Epithelial cell of esophagus (primary cell): ENCODE measurements around the gene AMDHD2.
A peak's percentile ranks its signal among the peaks of the same experiment; 100 is the strongest.

Source experiments
- DNase-seq: peaks from one replicate; pipeline ENCODE4 v3.0.0; 2010; ENCODE audit warnings: low read depth
- H3K4me3 ChIP-seq: 2 replicates; pipeline ENCODE4 v1.5.1; 2011; ENCODE audit warnings: mild to moderate bottlenecking, low read length, control low read depth
- CTCF ChIP-seq: IDR thresholded peaks from 2 replicates; pipeline ENCODE4 v1.5.1; 2011; ENCODE audit warnings: low read depth, mild to moderate bottlenecking, low read length, control low read depth, inconsistent platforms; ENCODE audit not compliant: insufficient read depth; ENCODE audit errors: missing control alignments

AMDHD2 gene

GRCh38 chr16:2519711-2520080 lies 475 bp upstream of the AMDHD2 start:
- DNase-seq: no peak
- TF ChIP-seq CTCF: no peak
- H3K4me3 ChIP-seq: no peak overlapping the region

GRCh38 chr16:2520784-2521531 lies 787 bp downstream of the AMDHD2 start:
- peak; percentile 78 for DNase-seq
- TF ChIP-seq CTCF: no peak
- peak overlapping the region; percentile 64 for H3K4me3 ChIP-seq

GRCh38 chr16:2523801-2524231 lies 3.6 kb downstream of the AMDHD2 start:
- no peak for TF ChIP-seq CTCF
- no peak overlapping the region for H3K4me3 ChIP-seq
- no peak for DNase-seq

- no peak for DNase-seq
- TF ChIP-seq CTCF: no peak
- no peak overlapping the region for H3K4me3 ChIP-seq
These were observed 4.3 kb downstream of the AMDHD2 start for GRCh38 chr16:2524339-2524938.

- no peak for DNase-seq
- no peak for TF ChIP-seq CTCF
- H3K4me3 ChIP-seq: no peak overlapping the region
These were observed 6.0 kb downstream of the AMDHD2 start for GRCh38 chr16:2526135-2526534.

GRCh38 chr16:2527071-2527783 lies 7.1 kb downstream of the AMDHD2 start:
- no peak for DNase-seq
- TF ChIP-seq CTCF: no peak
- no peak overlapping the region for H3K4me3 ChIP-seq
